ENCODE data around the gene ARL16.
"Not testable (repeated sequence)": the region's sequence is repeated elsewhere in the genome, so short reads cannot be mapped to it uniquely, and the experiment has no call there.

ARL16 gene

GRCh38 chr17:81694810-81695209 is 11.2 kb upstream of the ARL16 start:
- DNase-seq = no peak

DNA sequence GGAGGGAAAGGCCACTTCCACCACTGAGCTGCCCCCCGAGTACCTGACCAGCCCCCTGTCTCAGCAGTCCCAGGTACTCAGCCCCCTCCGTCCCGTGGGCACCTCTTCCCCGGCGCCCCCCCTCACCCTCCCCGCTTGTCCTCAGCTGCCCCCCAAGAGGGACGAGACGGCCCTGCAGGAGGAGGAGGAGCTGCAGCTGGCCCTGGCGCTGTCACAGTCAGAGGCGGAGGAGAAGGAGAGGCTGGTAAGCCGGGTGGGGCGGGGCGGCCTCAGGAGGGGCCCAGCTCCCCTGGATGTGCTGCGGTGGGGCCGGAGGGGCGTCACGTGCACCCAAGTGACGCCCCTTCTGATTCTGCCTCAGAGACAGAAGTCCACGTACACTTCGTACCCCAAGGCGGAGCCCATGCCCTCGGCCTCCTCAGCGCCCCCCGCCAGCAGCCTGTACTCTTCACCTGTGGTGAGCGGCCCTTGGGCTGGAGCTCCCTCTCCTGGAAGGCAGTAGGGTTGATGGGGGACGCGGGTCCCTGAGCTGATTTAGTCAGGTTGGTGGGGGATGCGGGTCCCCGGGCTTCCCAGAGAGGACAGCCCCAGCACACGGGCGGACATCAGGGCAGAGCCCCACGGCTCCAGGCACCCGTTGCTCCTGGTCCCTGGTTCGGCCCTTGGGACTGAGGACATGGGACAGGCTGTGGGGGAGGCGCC is 10.1 kb upstream of the ARL16 start:
- DNase-seq = no peak

DNA sequence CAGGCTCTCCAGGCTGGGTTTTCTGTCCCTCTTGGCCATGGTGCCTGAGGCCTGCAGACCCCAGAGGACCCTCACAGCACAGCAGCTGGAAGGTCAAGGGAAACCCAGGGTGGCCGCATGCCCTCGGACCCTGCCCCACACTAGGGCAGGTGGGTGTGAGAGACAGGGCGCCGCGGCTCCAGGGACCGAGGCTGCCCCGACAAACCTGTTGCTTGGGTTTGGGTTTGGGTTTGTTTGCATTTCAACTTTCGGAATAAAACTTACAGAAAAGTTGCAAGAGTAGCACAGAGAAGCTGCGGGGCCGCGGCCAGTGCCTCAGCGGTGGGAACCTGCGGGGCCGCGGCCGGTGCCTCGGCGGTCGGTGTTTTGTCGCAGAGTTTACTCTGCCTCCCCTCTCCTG is 8.0 kb upstream of the ARL16 start:
- DNase-seq = no peak

DNA sequence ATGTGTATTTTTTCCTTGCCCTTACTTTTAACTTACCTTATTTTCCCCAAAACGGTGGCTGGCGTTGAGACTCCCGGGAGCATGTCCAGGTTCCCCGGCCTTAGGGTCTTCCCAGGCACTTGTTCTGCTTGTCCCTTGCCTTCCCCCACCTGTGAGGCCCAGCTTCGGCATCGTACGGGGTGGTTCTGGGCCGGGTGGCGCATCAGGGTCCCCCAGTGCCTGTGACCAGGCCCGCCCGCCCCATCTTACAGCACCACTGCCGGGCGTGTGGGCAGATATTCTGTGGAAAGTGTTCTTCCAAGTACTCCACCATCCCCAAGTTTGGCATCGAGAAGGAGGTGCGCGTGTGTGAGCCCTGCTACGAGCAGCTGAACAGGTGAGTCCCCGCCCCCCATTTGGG is 7.6 kb upstream of the ARL16 start:
- DNase-seq = no peak

DNA sequence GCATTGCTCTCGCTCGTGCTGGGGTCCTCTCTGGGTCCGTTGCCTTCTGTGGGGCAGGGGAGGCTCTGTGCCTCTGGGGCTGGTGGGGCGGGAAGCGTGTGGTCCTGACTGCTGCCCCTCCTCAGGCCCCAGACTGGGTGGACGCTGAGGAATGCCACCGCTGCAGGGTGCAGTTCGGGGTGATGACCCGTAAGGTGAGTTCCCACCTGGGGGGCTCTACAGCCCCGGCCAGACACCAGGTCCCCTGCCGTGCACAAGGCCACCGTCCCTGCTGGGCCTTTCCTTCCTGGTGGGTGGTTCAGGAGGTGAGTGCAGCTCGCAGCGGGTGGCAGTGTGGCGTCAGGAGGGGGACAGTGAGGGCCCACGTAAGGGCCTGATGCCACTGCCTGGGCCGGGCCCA is 7.0 kb upstream of the ARL16 start:
- DNase-seq = no peak

GRCh38 chr17:81690066-81690465 is 6.5 kb upstream of the ARL16 start:
- no peak for DNase-seq

GRCh38 chr17:81688616-81689015 is 5.0 kb upstream of the ARL16 start:
- no peak for DNase-seq

DNA sequence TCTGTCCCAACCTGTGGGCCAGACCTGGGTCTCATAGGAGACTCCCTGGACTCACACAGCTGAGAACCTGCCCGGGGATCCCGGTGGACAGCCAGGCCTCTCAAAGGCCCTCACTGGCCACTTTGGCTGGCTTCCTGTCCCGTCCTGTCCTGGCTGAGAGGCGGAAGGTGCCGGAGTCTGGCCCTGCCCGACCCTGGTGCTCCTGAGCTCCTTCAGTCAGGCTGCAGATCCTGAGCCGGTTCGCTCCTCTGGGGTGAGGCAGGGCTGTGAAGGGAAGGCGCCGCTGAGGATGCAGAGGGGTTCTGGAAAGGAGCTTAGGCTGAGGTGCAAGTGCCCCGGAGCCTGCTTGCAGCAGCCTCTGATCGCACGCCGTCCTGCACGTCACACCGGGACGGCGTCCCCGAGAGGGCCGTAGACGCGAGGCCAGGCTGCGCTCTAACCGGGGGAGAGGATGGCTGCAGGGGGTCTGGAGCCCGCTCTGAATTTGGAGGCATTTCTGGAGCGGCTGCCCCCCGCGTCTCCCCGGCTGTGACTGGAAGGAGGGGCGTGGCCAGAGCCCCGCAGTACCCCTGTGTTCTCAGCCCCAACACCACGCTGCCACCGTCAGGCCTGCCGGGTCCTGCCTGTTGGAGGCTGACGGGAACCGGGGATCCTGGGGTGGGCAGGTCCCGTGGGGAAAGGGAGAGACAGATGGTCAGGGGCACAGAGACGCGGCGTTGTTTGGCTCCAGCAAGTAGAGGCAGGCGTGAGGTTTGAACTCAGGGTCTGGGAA is 4.4 kb upstream of the ARL16 start:
- DNase-seq = no peak

DNA sequence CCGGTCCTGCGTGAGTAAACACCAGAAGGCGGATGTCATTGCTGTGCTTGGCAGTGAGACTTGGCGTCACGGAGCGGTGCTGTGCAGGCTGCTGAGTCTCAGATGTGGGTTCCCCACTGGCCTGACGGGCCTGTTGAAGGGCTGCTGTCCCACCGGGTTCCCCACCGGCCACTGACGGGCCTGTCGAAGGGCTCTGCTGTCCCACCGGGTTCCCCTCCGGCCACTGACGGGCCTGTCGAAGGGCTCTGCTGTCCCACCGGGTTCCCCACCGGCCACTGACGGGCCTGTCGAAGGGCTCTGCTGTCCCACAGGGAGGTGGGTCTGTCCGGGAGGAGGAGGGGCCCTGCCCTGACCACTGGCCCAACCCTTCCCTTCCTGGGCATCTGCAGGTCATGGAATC is 3.0 kb upstream of the ARL16 start:
- DNase-seq = no peak

GRCh38 chr17:81685108-81685507 is 1.5 kb upstream of the ARL16 start:
- no peak for DNase-seq

GRCh38 chr17:81684442-81684911 is 880 bp upstream of the ARL16 start:
- no peak for DNase-seq

GRCh38 chr17:81683208-81683583 is 401 bp downstream of the ARL16 start:
- DNase-seq = no peak

DNA sequence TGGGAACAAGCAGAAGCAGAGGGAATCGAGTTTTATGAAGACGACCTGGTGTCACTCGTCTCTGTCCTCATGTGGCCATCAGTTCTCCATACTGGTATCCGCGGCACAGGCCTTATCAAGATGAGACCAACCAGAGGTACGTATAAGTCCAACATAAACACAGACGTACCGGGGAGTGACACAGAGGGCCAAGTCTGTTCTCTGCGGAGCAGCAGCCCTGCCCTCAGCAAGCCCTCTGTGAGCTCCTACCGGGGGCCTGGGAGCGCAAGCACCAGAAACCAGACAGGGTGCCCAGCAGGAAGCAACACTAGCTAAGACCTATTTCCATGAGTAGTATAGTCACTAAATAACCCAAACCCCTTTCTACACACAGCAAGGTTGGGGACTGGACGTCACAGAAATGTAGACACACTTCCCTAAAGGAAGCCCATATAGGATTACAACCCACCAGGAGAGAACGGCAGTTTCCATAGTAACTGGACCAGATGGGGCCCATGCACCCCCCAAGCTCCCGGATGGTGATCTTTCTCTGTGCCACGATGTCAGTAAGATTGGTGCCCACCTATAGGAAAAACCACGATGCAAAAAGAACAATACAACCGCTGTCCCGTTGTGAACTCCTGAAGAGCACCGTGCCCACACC is 911 bp downstream of the ARL16 start:
- DNase-seq = no peak

DNA sequence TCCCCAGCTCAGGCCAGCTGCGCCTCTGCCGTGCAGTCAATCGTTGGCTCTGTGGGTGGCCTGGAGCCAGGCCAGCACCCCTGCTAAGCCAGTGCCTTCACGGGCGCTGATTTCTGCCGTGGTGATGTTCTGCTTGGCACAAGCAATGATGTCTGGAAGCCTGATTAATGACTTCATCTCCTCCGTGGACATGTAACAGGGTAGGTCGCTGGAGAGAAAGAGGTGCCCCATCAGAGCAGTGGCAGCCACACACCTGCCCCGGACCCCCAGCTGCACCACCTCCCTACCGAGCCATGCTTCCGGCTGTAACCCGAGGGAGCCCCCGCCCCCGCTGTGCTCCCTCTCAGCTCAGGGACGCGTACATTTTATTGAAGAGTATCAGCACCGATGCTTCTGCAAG is 1.9 kb downstream of the ARL16 start:
- no peak for DNase-seq

DNA sequence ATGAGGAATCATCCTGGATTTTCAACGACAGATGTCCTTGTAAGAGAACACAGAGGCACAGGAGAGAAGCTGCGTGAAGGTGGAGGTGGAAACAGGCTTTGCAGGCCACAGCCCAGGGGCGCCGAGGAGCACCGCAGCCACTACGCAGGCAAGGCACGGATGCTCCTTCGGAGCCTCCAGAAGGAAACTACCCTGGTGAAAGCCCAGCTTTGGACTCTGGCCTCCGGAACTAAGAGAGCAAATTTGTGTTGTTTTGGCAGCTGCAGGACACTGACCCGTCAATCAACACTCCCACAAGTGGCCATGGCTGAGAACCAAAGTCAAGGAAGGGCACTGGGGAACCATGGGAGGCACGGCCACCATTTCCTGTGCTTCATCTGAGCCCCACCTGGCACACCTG is 3.4 kb downstream of the ARL16 start:
- DNase-seq = no peak

DNA sequence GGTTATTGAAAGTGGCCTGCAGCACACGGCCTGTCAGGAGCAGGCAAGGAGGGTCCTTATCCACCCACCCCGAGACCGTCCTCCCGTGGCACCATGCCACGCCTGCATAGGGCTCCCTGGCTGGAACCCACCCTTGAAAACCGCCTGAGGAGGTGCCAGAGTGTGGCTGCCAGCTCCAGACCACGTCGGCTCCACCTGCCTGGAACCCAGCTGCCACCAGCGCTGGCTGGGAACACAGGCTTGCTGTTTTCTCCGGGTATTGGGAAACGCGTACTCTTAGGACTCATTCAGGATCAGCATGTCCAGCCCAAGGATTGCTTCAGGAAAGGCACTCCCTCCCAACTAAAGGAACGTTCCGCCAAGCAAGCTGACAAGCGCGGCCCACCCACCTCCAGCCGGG is 6.7 kb downstream of the ARL16 start:
- no peak for DNase-seq

GRCh38 chr17:81675515-81676221 is 7.9 kb downstream of the ARL16 start:
- DNase-seq = not testable (repeated sequence)

GRCh38 chr17:81673561-81674258 is 9.9 kb downstream of the ARL16 start:
- no peak for DNase-seq

- DNase-seq = no peak
These were observed 10.6 kb downstream of the ARL16 start for GRCh38 chr17:81672954-81673353.

DNA sequence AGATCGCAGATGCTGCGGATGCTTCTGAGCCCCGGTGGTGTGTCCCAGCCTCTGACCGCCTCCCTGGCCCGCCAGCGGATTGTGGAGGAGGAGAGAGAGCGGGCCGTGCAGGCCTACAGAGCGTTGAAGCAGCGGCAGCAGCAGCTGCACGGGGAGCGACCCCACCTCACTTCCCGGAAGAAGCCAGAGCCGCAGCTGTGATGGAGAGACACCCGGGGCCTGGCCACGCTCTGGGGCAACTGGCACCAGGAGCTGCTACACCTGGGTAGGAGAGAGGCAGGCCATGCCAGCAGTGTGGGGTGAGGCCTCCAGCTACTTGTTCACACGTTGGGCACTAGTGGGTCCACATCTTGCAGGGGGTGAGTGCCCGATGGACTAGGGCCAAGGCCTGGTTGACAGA is 11.1 kb downstream of the ARL16 start:
- no peak for DNase-seq

DNA sequence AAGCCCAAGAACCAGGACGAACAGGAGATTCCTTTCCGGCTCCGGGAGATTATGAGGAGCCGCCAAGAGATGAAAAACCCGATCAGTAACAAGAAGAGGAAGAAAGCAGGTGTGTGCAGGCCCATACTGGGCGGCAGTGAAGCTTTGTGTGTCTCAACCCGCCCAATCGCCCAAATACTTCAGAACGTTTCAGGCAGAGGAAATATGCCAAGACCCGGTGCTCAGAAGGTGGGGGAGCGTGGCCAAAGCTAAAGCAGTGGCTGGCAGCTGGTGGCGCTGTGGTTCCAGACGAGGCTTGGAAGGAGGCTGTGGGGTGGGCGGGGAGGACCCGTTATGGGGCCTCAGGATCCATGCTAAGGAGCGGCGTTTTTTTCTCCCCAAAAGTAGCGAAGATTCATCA is 15.8 kb downstream of the ARL16 start:
- no peak for DNase-seq

DNA sequence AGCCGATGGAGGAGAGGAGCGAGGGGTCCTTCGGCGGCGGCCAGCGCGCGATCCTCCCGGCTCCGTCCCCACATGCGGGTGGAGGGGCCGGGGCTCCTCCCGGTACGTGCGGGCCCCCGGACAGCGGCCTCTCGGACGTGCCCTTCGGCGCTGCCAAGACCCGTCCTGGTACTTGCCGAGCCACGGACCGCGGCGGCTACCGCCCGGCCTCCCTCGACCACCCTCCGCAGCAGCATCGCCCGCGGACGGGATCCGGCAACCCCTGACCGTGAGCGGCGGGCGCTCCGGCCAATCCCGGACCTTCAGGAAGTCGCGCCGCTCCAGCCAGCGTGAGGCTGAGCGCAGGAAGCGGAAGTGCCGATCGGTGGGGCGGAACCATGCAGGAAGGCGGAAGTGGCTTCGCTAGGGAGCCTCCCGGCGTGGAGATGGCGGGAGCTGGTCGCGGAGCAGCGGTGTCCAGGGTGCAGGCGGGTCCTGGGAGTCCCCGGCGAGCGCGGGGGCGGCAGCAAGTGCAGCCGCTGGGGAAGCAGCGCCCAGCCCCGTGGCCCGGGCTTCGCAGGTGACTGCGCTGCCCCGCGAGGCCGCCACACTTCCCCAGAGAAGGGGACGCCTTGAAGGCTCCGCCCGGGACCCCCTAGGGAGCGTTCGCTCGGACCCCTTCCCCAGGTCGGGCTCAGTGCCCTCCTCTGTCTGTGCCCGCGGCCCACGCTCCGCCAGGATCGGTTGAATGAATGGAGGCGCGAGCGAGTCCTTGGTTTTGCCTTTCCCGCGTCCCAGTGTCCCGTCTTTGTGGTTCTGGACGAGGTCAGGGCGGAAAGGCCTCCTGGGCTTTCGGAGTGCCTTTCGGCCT is 17.0 kb downstream of the ARL16 start, which contains the start of the genes CCDC137 and OXLD1:
TSS of gene CCDC137 (plus strand) at position 396 of the 850 bp plus-strand sequence. CDS start at position 426, 30 bp downstream.
TSS of gene OXLD1 (minus strand) at position 264 of the 850 bp plus-strand sequence. CDS start at position 236, 28 bp downstream.
- DNase-seq = peak; percentile 94

Data from GDM1 (cell line).